Measurements from ENCODE around the gene GHSR. TPM values are rescaled to one million over a fixed set of nuclear protein-coding genes. Genes with fewer than 3 reads are reported as not detected.

The GHSR gene
- total and polyA plus RNA-seq, 2 of the 4 experiments (the other 2 are of a cell fraction) = not detected

DNA sequence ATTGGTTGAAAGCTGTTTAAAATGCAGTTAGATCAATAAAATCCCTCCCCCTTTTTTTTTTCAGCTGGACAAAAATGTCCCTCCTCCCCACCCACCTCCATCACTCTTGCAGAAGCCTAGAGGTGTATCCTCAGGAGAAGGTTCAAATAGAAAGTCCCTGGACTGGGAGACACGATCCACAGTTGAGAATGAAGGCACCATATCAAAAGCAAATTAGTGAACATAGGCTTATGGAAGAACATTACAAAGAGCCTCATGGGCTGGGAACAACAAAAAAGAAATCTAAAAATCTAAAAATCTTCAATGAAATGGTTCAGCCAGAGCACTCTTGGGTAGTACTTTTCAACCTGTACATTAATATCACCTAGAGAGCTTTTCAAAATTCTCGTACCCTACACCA is 46.2 kb downstream of the GHSR start:
- Histone ChIP-seq H3K23ac (ENCODE audit: low read depth, low read length) (no peak overlapping the region), H3K9me3 (ENCODE audit: control insufficient read depth, insufficient read depth, low read length) (no peaks in the 10 kb centered on the region), H3K4me2 (ENCODE audit: low read depth, low read length) (no peak overlapping the region), H3K4me3 (ENCODE audit: insufficient read depth, low read depth, low read length) (no peak overlapping the region), H2BK120ac (ENCODE audit: low read depth, low read length) (no peak overlapping the region), H2BK15ac (ENCODE audit: low read depth, low read length) (no peak overlapping the region), H4K5ac (ENCODE audit: low read depth, low read length) (no peak overlapping the region), H2AK5ac (ENCODE audit: low read depth, low read length) (no peak overlapping the region), H2BK5ac (ENCODE audit: low read depth, low read length, poor library complexity, severe bottlenecking) (no peak overlapping the region), H4K20me1 (ENCODE audit: insufficient read depth, low read length) (peaks cover 6% of the 10 kb centered on the region; the same call in 1 of the 2 replicates), H3K9ac (ENCODE audit: low read depth, low read length) (no peak overlapping the region), H3K27ac (ENCODE audit: insufficient read depth, low read length) (no peak overlapping the region), H4K91ac (ENCODE audit: insufficient read depth, low read depth, low read length) (no peak overlapping the region), H4K8ac (ENCODE audit: low read depth in 2 of 2, low read length in 2 of 2) (no peak overlapping the region), H3K27me3 (ENCODE audit: control insufficient read depth, insufficient read depth, low read length) (no peaks in the 10 kb centered on the region), H3K14ac (replicated peaks; ENCODE audit: low read depth, low read length) (no peak overlapping the region), H2AFZ (replicated peaks; ENCODE audit: low read length, poor library complexity) (no peak overlapping the region), H3K9me1 (ENCODE audit: insufficient read depth, low read length) (peaks cover 4% of the 10 kb centered on the region; the same call in 1 of the 2 replicates), H3K18ac (ENCODE audit: low read depth, low read length) (no peak overlapping the region), H3K36me3 (ENCODE audit: control insufficient read depth, insufficient read depth, low read length) (peaks cover 12% of the 10 kb centered on the region), H3K4me1 (ENCODE audit: control insufficient read depth, insufficient read depth, low read length) (no peaks in the 10 kb centered on the region), H2BK20ac (ENCODE audit: low read depth, low read length) (no peak overlapping the region), H3K56ac (ENCODE audit: extremely low read depth, insufficient read depth, low read length) (no peak overlapping the region), H3K4ac (ENCODE audit: low read depth, low read length) (no peak overlapping the region), H3K79me1 (ENCODE audit: low read depth in 1 of 2, low read length in 2 of 2) (peaks cover 5 to 8% of the 10 kb centered on the region in 2 experiments; a peak in 3 of 4 replicates), H2AK9ac (replicated peaks; ENCODE audit: low read depth, low read length, poor library complexity) (no peak overlapping the region)
- TF ChIP-seq FOS (IDR thresholded peaks at IDR 0.05; ENCODE audit: low read depth, low read length) = no peak
- in situ Hi-C loops (cut with MboI; ENCODE audit: low sequenced_read_pairs) (no loop called here), dilution Hi-C loops (cut with HindIII; ENCODE audit: low sequenced_read_pairs, unreplicated experiment) (no loop called here), intact Hi-C loops (cut with micrococcal nuclease) (no loop called here)
- no TSS peak for BruUV-seq (replicated peaks)
- WGBS, 2 experiments (ENCODE audit: extremely low coverage in 2 of 2, insufficient read length in 1 of 2) = no CpG with 5 or more reads among the region's 2 CpGs
- DNase-seq = no peak
- POLR2A ChIA-PET (ENCODE audit: unreplicated experiment) = no interaction called here
- CTCF ChIA-PET = no interaction called here
- no peak for ATAC-seq (ENCODE audit: low read depth)
